SJCRH30 (cell line): Measurements from ENCODE around the gene TUBA1C. TPM values are rescaled to one million over a fixed set of nuclear protein-coding genes. Genes with fewer than 3 reads are reported as not detected.
"Not testable (repeated sequence)": the region's sequence is repeated elsewhere in the genome, so short reads cannot be mapped to it uniquely, and the experiment has no call there.

ENCODE experiments used
- DNase-seq, 2 experiments: peaks; one replicate each; pipeline ENCODE4 v3.0.0-alpha.2; 2015 to 2020
- H3K27ac ChIP-seq: fragments of 250-450 bp; sonication (Bioruptor Pico); 2 replicates; pipeline ENCODE4 v1.5.1; 2020; ENCODE audit warnings: mild to moderate bottlenecking, moderate library complexity
- H3K27me3 ChIP-seq: fragments of 250-450 bp; sonication (Bioruptor Pico); 2 replicates; pipeline ENCODE4 v1.5.1; 2020; ENCODE audit warnings: mild to moderate bottlenecking, moderate library complexity
- H3K36me3 ChIP-seq: fragments of 250-450 bp; sonication (Bioruptor Pico); 2 replicates; pipeline ENCODE4 v1.5.1; 2020; ENCODE audit warnings: mild to moderate bottlenecking, moderate library complexity
- H3K4me1 ChIP-seq: fragments of 250-450 bp; sonication (Bioruptor Pico); 2 replicates; pipeline ENCODE4 v1.5.1; 2020; ENCODE audit warnings: mild to moderate bottlenecking, moderate library complexity
- H3K4me3 ChIP-seq: fragments of 250-450 bp; sonication (Bioruptor Pico); 2 replicates; pipeline ENCODE4 v1.5.1; 2020; ENCODE audit warnings: mild to moderate bottlenecking, moderate library complexity
- H3K9me3 ChIP-seq: fragments of 250-450 bp; sonication (Bioruptor Pico); replicated peaks from 2 replicates; pipeline ENCODE4 v1.5.1; 2020; ENCODE audit warnings: mild to moderate bottlenecking, moderate library complexity
- total RNA-seq: library from RNA; depleted of rRNA; stranded (reverse); fragments of >200 nt; shearing (Covaris generic); gene quantifications from 2 replicates; pipeline ENCODE4 v1.2.3, GENCODE V29; 2014; rRNA removed

TUBA1C gene
- total RNA-seq, 1 experiment from 2014 or later, result 396 TPM

GRCh38 chr12:49304161-49304560 is 39.3 kb downstream of the TUBA1C start:
- H3K9me3 ChIP-seq, result no peaks in the 10 kb centered on the region
- no peaks in the 10 kb centered on the region for H3K36me3 ChIP-seq
- peak overlapping the region; percentile 46 for H3K27ac ChIP-seq
- no peaks in the 10 kb centered on the region for H3K27me3 ChIP-seq
- peaks cover 14% of the 10 kb centered on the region for H3K4me1 ChIP-seq
- no peak overlapping the region for H3K4me3 ChIP-seq
- peak; percentile 79 to 81 for DNase-seq

GRCh38 chr12:49305762-49306510 is 41.1 kb downstream of the TUBA1C start:
- DNase-seq, result no peak
- H3K36me3 ChIP-seq, result no peaks in the 10 kb centered on the region
- H3K27ac ChIP-seq, result no peak overlapping the region
- H3K4me1 ChIP-seq, result peaks cover 14% of the 10 kb centered on the region
- H3K9me3 ChIP-seq, result no peaks in the 10 kb centered on the region
- H3K4me3 ChIP-seq, result no peak overlapping the region
- no peaks in the 10 kb centered on the region for H3K27me3 ChIP-seq

DNA sequence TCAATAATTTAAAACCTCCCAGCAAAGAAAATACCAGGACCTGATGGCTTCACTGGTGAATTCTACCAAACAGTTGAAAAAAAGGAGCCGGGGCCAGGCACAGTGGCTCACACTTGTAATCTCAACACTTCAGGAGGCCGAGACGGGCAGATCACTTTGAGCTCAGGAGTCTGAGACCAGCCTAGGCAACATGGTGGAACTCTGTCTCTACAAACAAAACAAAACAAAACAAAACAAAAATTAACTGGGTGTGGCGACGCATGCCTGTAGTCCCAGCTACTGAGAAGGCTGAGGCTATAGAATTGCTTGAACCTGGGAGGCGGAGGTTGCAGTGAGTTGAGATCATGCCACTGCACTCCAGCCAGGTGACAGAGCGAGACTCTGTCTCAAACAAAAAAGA is 44.5 kb downstream of the TUBA1C start:
- no peaks in the 10 kb centered on the region for H3K9me3 ChIP-seq
- no peak overlapping the region for H3K4me3 ChIP-seq
- H3K36me3 ChIP-seq, result no peaks in the 10 kb centered on the region
- no peak for DNase-seq
- peaks cover 3% of the 10 kb centered on the region for H3K4me1 ChIP-seq
- no peak overlapping the region for H3K27ac ChIP-seq
- no peaks in the 10 kb centered on the region for H3K27me3 ChIP-seq

DNA sequence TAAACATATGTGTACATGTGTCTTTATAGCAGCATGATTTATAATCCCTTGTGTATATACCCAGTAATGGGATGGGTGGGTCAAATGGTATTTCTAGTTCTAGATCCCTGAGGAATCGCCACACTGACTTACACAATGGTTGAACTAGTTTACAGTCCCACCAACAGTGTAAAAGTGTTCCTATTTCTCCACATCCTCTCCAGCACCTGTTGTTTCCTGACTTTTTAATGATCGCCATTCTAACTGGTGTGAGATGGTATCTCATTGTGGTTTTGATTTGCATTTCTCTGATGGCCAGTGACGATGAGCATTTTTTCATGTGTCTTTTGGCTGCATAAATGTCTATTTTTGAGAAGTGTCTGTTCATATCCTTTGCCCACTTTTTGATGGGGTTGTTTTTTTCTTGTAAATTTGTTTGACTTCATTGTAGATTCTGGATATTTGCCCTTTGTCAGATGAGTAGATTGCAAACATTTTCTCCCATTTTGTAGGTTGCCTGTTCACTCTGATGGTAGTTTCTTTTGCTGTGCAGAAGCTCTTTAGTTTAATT is 45.6 kb downstream of the TUBA1C start:
- H3K27me3 ChIP-seq, H3K4me1 ChIP-seq, H3K9me3 ChIP-seq, H3K4me3 ChIP-seq, DNase-seq, H3K36me3 ChIP-seq, H3K27ac ChIP-seq: not testable (repeated sequence)

GRCh38 chr12:49314811-49315210 is 49.9 kb downstream of the TUBA1C start:
- no peak for DNase-seq
- Histone ChIP-seq H3K27me3 (no peaks in the 10 kb centered on the region), H3K27ac (no peak overlapping the region), H3K4me3 (no peak overlapping the region), H3K9me3 (no peaks in the 10 kb centered on the region), H3K36me3 (no peaks in the 10 kb centered on the region), H3K4me1 (no peaks in the 10 kb centered on the region)

DNA sequence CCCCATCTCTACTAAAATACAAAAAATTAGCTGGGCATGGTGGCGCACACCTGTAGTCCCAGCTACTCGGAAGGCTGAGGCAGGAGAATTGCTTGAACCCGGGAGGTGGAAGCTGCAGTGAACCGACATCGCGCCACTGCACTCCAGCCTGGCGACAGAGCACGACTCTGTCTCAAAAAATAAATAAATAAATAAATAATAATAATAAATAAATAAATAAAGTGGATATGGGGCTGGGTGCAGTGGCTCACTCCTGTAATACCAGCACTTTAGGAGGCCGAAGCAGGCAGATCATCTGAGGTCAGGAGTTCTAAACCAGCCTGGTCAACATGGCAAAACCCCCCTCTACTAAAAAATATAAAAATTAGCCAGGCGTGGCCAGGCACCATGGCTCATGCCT is 52.2 kb downstream of the TUBA1C start:
- H3K4me3 ChIP-seq, H3K27me3 ChIP-seq, DNase-seq, H3K9me3 ChIP-seq, H3K4me1 ChIP-seq, H3K27ac ChIP-seq, H3K36me3 ChIP-seq: not testable (repeated sequence)

DNA sequence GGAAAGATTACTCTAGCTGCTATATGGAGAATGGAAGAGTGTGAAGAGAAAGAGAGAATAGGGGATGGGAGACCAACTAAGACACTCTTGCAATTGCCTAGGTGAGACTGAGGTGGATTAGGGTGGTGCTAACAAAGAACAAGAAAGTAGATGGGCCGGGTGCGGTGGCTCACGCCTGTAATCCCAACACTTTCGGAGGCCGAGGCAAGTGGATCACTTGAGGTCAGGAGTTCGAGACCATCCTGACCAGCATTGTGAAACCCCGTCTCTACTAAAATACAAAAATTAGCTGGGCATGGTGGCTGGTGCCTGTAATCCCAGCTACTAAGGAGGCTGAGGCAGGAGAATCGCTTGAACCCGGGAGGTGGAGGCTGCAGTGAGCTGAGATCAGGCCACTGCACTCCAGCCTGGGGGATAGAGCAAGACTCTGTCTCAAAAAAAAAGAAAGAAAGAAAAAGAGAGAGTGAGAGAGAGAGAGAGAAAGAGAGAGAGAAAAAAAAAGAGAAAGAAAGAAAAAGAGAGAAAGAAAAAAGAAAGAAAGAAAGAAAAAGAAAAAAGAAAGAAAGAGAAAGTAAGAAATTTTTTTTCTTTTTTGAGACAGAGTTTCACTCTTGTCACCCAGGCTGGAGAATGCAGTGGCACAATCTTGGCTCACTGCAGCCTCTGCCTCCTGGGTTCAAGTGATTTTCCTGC is 55.7 kb downstream of the TUBA1C start:
- H3K4me1 ChIP-seq, H3K27ac ChIP-seq, DNase-seq, H3K36me3 ChIP-seq, H3K27me3 ChIP-seq, H3K4me3 ChIP-seq, H3K9me3 ChIP-seq: not testable (repeated sequence)

DNA sequence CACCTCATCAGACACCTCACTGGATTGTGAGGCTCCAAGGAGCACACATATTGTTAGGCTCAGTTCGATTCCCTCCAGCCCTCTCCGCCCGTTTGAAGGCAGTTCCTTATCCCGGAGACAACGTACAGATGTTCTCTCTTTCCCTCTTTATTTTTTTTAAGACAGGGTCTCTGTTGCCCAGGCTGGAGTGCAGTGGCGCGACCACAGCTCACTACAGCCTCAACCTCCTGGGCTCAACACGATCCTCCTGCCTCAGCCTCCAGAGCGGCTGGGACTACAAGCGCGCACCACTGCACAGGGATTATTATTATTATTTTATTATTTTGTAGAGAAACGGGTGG is 57.5 kb downstream of the TUBA1C start:
- Histone ChIP-seq H3K27me3 (no peaks in the 10 kb centered on the region), H3K9me3 (no peaks in the 10 kb centered on the region), H3K4me3 (peak overlapping the region; percentile 78), H3K36me3 (peaks cover 11% of the 10 kb centered on the region), H3K27ac (peak overlapping the region; percentile 67), H3K4me1 (peaks cover 10% of the 10 kb centered on the region; the same call in 1 of the 2 replicates)
- DNase-seq, result no peak

- Histone ChIP-seq H3K27ac (peak within 1 kb of the TSS; percentile 67), H3K4me1 (peaks cover 10% of the 10 kb centered on the region; the same call in 1 of the 2 replicates), H3K36me3 (peaks cover 16% of the 10 kb centered on the region), H3K9me3 (no peaks in the 10 kb centered on the region), H3K27me3 (no peaks in the 10 kb centered on the region), H3K4me3 (peak within 1 kb of the TSS; percentile 78)
- DNase-seq, result peak; percentile 99 to 100
Measured at GRCh38 chr12:49322708-49323523, 58.0 kb downstream of the TUBA1C start, which contains the start of gene TROAP. Gene TROAP, plus strand, starts transcription at chr12:49323255. Its CDS starts 354 bp downstream, at chr12:49323609.

DNA sequence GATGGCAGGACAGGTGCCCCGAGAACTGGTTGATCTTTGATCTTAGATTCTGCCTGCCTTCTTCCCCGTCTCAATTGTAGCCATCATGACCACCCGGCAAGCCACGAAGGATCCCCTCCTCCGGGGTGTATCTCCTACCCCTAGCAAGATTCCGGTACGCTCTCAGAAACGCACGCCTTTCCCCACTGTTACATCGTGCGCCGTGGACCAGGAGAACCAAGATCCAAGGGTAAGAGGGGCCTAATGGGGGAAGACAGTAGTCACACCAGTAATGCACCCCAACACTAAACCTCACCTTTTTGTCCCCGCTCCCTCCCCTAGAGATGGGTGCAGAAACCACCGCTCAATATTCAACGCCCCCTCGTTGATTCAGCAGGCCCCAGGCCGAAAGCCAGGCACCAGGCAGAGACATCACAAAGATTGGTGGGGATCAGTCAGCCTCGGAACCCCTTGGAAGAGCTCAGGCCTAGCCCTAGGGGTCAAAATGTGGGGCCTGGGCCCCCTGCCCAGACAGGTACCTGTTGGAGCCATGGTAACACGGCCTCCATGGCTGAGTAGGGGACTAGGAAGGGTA is 58.7 kb downstream of the TUBA1C start:
- no peak for DNase-seq
- H3K36me3 ChIP-seq, result peaks cover 16% of the 10 kb centered on the region
- no peaks in the 10 kb centered on the region for H3K27me3 ChIP-seq
- no peaks in the 10 kb centered on the region for H3K9me3 ChIP-seq
- H3K4me1 ChIP-seq, result peaks cover 10% of the 10 kb centered on the region; the same call in 1 of the 2 replicates
- H3K27ac ChIP-seq, result peak overlapping the region; percentile 67
- H3K4me3 ChIP-seq, result peak overlapping the region; percentile 78

Other genes with a start within 250 kb of the TUBA1C start
- gene PRKAG1, start 246.3 kb upstream of the TUBA1C start, total RNA-seq, result 37.1 and 43.0 TPM in 2 replicates
- 30.1 and 31.2 TPM in 2 replicates for gene KMT2D, start 204.3 kb upstream of the TUBA1C start, total RNA-seq
- gene RHEBL1, start 195.1 kb upstream of the TUBA1C start, total RNA-seq, result 8.8 and 9.0 TPM in 2 replicates
- 0.04 and 0.13 TPM in 2 replicates for gene DHH, start 170.3 kb upstream of the TUBA1C start, total RNA-seq
- 17.8 and 28.9 TPM in 2 replicates for gene LMBR1L, start 154.2 kb upstream of the TUBA1C start, total RNA-seq
- 5,262 and 5,317 TPM in 2 replicates for gene TUBA1B, start 133.7 kb upstream of the TUBA1C start, total RNA-seq
- gene TUBA1A, start 76.0 kb upstream of the TUBA1C start, total RNA-seq, result 481 and 482 TPM in 2 replicates
- gene PRPH, start 30.1 kb downstream of the TUBA1C start, total RNA-seq, result 1.7 and 3.9 TPM in 2 replicates
- gene TROAP, start 58.2 kb downstream of the TUBA1C start, total RNA-seq, result 79.4 and 87.0 TPM in 2 replicates
- 1.7 and 2.1 TPM in 2 replicates for gene C1QL4, start 72.1 kb downstream of the TUBA1C start, total RNA-seq
- gene DNAJC22, start 81.8 kb downstream of the TUBA1C start, total RNA-seq, result 10.7 and 11.9 TPM in 2 replicates
- gene SPATS2, start 102.4 kb downstream of the TUBA1C start, total RNA-seq, result 67.6 and 72.6 TPM in 2 replicates